HEK293T (cell line): ENCODE results near the gene CA7.

Source experiments
- CTCF ChIA-PET: fragments of 350-600 bp; formaldehyde crosslinking; extraction: SDS; loops from one replicate; lab custom pipeline; 2021; ENCODE audit warnings: antibody characterized with exemption, inconsistent platforms; lab: Yijun Ruan, JAX
- POLR2A ChIA-PET: fragments of 350-600 bp; formaldehyde crosslinking; extraction: SDS; loops from one replicate; lab custom pipeline; 2020; ENCODE audit warnings: antibody characterized with exemption, inconsistent platforms; lab: Yijun Ruan, JAX
- DNase-seq: peaks from one replicate; pipeline ENCODE4 v3.0.0; 2012; ENCODE audit warnings: mixed read lengths; ENCODE audit errors: extremely low spot score
- ARNT ChIP-seq: fragments of 450-650 bp; IDR thresholded peaks from 2 replicates; pipeline ENCODE4 v1.6.1; 2017; ENCODE audit warnings: mild to moderate bottlenecking
- BHLHE40 ChIP-seq: fragments of 450-650 bp; IDR thresholded peaks from 2 replicates; pipeline ENCODE4 v1.6.1; 2016; ENCODE audit warnings: mild to moderate bottlenecking, moderate library complexity, borderline replicate concordance
- CTBP1 ChIP-seq: fragments of 450-650 bp; IDR thresholded peaks from 2 replicates; pipeline ENCODE4 v1.6.1; 2016; ENCODE audit warnings: borderline replicate concordance
- ELF4 ChIP-seq: fragments of 450-650 bp; IDR thresholded peaks from 2 replicates; pipeline ENCODE4 v1.6.1; 2017; ENCODE audit warnings: antibody characterized with exemption
- FOXA1 ChIP-seq: fragments of 450-650 bp; IDR thresholded peaks from 2 replicates; pipeline ENCODE4 v1.6.1; 2016; ENCODE audit warnings: mild to moderate bottlenecking
- FOXK2 ChIP-seq: fragments of 450-650 bp; IDR thresholded peaks from 2 replicates; pipeline ENCODE4 v1.6.1; 2016; ENCODE audit warnings: mild to moderate bottlenecking
- FOXM1 ChIP-seq: fragments of 450-650 bp; IDR thresholded peaks from 2 replicates; pipeline ENCODE4 v1.6.1; 2017; ENCODE audit warnings: mild to moderate bottlenecking, borderline replicate concordance
- HDGF ChIP-seq: fragments of 450-650 bp; IDR thresholded peaks from 2 replicates; pipeline ENCODE4 v1.6.1; 2017; ENCODE audit warnings: antibody characterized with exemption, borderline replicate concordance
- L3MBTL2 ChIP-seq: fragments of 450-650 bp; conservative IDR thresholded peaks from 2 replicates; pipeline ENCODE4 v1.6.1; 2016; ENCODE audit warnings: mild to moderate bottlenecking
- LEF1 ChIP-seq: fragments of 450-650 bp; IDR thresholded peaks from 2 replicates; pipeline ENCODE4 v1.6.1; 2017; ENCODE audit warnings: mild to moderate bottlenecking, borderline replicate concordance
- NFRKB ChIP-seq: fragments of 450-650 bp; IDR thresholded peaks from 2 replicates; pipeline ENCODE4 v1.6.1; 2016; ENCODE audit warnings: mild to moderate bottlenecking, moderate library complexity
- SP1 ChIP-seq: fragments of 450-650 bp; IDR thresholded peaks from 2 replicates; pipeline ENCODE4 v1.6.1; 2017
- SUZ12 ChIP-seq: fragments of 450-650 bp; IDR thresholded peaks from 2 replicates; pipeline ENCODE4 v1.6.1; 2016; ENCODE audit warnings: mild to moderate bottlenecking
- TARDBP ChIP-seq: fragments of 450-650 bp; IDR thresholded peaks from 2 replicates; pipeline ENCODE4 v1.6.1; 2016
- ZNF384 ChIP-seq: fragments of 450-650 bp; IDR thresholded peaks from 2 replicates; pipeline ENCODE4 v1.6.1; 2016
- TF ChIP-seq, protein P1 (sequence below): fragments of 450-650 bp; IDR thresholded peaks from 2 replicates; pipeline ENCODE4 v1.6.1; 2016

The CA7 gene

DNA sequence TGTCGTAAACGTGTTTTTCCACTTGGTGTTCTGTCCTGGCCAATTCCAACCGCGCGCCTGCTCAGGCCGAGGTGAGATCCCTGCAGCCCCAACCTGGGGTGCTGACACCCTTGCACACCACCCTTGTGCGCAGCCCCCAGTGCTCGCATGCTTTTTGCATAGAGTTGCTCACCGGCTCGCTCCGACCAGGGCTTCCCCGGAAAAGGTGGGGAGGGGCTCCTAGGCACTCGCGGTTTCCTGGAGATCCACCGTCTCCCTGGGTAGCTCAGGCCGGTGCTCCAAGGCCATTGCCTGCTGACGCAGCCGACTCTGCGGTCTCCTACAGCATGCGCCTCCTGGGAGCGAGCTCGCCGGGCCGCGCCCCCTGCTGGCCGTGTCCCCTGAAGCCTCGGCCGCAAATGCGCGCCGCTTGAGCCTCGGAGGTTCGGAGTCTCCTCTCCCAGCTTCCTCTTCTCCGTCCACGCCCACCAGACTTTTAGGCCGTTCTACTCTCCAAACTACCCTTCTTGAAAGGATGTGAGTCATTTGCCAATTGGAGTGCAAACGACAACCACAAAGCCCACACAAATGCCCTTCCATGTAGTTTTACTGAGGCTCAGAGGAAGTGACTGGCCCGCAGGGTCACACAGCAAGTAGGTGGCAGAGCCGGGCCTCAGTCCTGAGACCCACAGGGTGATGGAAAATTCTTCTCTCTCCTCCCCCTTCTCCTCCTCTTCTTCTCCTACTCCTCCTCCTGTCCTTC, 28.9 kb downstream of the CA7 start:
- peak; percentile 86 for DNase-seq
- CTCF ChIA-PET: interaction anchor here (0.5 to 1.6 kb wide), 19 partner anchors 8 to 507 kb away, joined by 3 to 6 read pairs (median 3); partner anchors contain the start of genes CDH16 and NAE1
- TF ChIP-seq SUZ12 (no peak), CTBP1 (no peak), L3MBTL2 (peak; percentile 74), ARNT (no peak), FOXA1 (no peak)
- POLR2A ChIA-PET: interaction anchor here (1.1 to 1.3 kb wide), 4 partner anchors 16 to 222 kb away, joined by 3 to 13 read pairs (median 4); partner anchors contain the start of gene NAE1

DNA sequence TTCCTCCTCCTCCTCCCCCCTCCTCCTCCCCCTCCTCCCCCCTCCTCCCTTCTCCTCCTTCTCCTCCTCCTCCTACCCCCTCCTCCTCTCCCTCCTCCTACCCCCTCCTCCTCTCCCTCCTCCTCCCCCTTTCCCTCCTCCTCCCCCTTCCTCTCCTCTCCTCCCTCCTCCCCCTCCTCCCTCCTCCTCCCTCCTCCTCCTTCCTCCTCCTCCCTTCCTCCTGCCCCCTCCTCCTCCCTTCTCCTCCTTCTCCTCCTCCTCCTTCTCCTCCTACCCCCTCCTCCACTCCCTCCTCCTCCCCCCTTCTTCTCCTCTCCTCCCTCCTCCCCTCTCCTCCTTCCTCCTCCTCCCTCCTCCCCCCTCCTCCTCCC, 29.5 kb downstream of the CA7 start:
- CTCF ChIA-PET: interaction anchor here (0.5 to 1.6 kb wide), 11 partner anchors 8 to 506 kb away, joined by 3 to 6 read pairs (median 3); no protein-coding TSS in a partner anchor
- TF ChIP-seq FOXK2 (no peak), LEF1 (no peak), NFRKB (no peak), ELF4 (no peak), HDGF (no peak), FOXM1 (no peak), L3MBTL2 (no peak), ZNF384 (no peak), FOXA1 (no peak), SUZ12 (no peak), CTBP1 (no peak)
- POLR2A ChIA-PET: interaction anchor here (1.1 to 1.3 kb wide), 3 partner anchors 17 to 223 kb away, joined by 3 to 13 read pairs (median 4); partner anchors contain the start of gene NAE1
- DNase-seq: no peak

DNA sequence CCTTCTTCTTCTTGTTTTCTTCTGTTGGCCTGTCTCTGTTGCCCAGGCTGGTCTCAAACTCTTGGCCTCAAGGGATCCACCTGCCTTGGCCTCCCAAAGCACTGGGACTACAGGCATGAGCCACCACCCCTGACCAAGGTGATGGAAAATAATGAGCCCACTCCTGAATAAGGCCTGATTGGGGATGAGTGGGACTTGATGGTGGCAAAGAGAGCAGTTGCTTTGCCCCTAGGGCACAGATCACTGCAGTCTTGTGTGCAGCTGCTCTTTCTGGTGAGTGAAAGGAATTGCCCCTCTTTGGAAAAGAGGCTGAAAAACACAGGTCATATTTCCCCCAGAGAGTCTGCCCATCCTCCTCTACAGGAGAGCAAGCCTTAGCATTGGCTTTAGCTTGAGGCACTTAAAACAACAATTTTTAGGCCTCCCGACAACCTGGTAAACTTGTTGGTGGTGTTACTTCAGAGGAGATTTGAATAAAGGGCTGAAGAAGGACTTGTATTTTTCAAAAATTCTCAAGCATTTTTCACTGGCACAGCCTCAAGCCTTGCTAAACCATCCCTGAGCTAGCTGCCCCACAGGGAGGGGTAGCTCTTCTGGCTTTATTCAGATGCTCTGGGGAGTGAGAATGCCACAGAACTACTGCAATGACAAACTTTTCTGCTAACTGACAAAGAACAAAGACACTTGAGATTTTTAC, 30.0 kb downstream of the CA7 start:
- TF ChIP-seq HDGF (no peak), ARNT (no peak), FOXM1 (no peak), NFRKB (no peak), BHLHE40 (no peak), ELF4 (no peak), SUZ12 (no peak), L3MBTL2 (no peak), FOXA1 (no peak), FOXK2 (no peak), LEF1 (no peak), TARDBP (no peak), CTBP1 (no peak), SP1 (no peak)
- TF ChIP-seq, protein P1, sequence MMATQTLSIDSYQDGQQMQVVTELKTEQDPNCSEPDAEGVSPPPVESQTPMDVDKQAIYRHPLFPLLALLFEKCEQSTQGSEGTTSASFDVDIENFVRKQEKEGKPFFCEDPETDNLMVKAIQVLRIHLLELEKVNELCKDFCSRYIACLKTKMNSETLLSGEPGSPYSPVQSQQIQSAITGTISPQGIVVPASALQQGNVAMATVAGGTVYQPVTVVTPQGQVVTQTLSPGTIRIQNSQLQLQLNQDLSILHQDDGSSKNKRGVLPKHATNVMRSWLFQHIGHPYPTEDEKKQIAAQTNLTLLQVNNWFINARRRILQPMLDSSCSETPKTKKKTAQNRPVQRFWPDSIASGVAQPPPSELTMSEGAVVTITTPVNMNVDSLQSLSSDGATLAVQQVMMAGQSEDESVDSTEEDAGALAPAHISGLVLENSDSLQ: no peak
- ChIA-PET CTCF (interaction anchor here (1.1 to 1.5 kb wide), 3 partner anchors 21 to 146 kb away, joined by 4 to 8 read pairs (median 5); partner anchors contain the start of gene NAE1), POLR2A (interaction anchor here (0.7 to 1.1 kb wide), 2 partner anchors 43 to 60 kb away, joined by 3 read pairs; partner anchors contain the start of genes CIAO2B and NAE1)
- no peak for DNase-seq

DNA sequence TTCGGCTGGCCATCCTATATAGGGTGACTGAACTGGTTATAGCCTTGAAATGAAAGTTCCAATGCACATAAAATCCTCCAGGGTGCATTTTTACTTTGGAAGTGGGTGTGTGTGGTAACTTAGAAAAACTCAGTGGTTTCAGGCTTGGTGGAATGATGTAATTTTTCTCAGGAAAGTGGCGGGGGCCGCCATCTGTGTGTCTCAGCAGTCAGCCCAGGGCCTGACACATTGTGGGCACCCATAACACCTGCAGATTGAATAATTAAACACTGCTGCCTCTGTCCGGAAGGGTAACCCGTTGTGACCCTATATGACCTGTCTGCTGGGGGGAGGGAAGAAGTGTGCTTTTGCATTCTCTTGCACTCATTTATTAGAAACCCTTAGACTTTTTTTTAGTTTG, 33.9 kb downstream of the CA7 start:
- DNase-seq: no peak
- CTCF ChIA-PET: interaction anchor here (1.1 kb wide), 1 partner anchor 10 kb away, joined by 3 read pairs; no protein-coding TSS in a partner anchor
- TF ChIP-seq FOXA1 (no peak), NFRKB (no peak), ELF4 (no peak), CTBP1 (no peak), SUZ12 (no peak), L3MBTL2 (no peak), FOXM1 (no peak), ZNF384 (no peak), FOXK2 (no peak), BHLHE40 (no peak), SP1 (no peak), LEF1 (no peak), TARDBP (no peak), HDGF (no peak), ARNT (no peak)
- TF ChIP-seq, protein P1: no peak
- POLR2A ChIA-PET: no interaction called here

DNA sequence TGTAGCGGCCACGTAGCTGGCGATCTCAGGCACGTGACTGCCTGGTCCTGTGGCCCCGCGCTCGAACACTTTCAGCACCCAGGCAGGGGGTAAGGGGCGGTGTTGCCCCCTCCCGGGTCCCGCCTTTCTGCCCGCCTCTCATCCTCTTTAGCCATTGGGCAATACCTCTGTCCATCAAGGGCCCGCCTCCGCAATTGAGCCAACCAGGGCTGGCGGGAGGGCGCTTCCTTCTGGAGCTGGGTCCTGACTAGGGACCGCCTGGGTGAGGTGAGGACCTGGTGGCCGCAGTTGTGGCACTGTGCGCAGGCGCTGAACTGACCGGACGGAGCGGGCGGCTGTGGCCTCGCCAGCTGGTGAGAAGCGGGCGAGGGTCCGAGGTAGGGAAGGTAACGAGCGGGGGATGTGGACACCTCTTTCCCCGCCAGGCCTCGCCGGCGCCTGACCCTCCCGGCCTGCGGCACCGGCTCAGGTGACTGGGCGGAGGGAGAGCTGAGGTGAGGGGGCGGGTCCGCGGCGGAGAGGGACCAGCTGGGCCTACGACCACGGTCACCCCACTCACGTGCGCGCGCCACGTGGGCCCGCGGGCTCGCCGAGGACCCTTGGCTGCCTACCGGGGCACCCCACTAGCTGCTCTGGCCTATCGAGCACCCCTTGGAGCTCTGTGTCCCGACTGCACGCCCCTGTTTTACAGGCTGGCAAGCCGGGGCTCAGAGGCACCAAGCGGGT, 36.2 kb downstream of the CA7 start, which contains the start of gene PDP2:
TSS of gene PDP2 (plus strand) at position 228 of the 726 bp plus-strand sequence. CDS start 3,770 bp downstream, outside the sequence.
- peak; percentile 99 for DNase-seq
- ChIA-PET CTCF (interaction anchor here (0.5 to 1.5 kb wide), 6 partner anchors 8 to 47 kb away, joined by 3 to 9 read pairs (median 4); no protein-coding TSS in a partner anchor), POLR2A (interaction anchor here (0.6 to 2.5 kb wide), 11 partner anchors 8 to 50 kb away, joined by 3 to 8 read pairs (median 4); partner anchors contain the start of gene NAE1)
- TF ChIP-seq FOXK2 (no peak), L3MBTL2 (peak; percentile 38; the same call in 1 of the 2 replicates)
- TF ChIP-seq, protein P1: peak; percentile 100
